ENCODE data around the gene KLF16.
A peak's percentile ranks its signal among the peaks of the same experiment; 100 is the strongest.

Gene KLF16

DNA sequence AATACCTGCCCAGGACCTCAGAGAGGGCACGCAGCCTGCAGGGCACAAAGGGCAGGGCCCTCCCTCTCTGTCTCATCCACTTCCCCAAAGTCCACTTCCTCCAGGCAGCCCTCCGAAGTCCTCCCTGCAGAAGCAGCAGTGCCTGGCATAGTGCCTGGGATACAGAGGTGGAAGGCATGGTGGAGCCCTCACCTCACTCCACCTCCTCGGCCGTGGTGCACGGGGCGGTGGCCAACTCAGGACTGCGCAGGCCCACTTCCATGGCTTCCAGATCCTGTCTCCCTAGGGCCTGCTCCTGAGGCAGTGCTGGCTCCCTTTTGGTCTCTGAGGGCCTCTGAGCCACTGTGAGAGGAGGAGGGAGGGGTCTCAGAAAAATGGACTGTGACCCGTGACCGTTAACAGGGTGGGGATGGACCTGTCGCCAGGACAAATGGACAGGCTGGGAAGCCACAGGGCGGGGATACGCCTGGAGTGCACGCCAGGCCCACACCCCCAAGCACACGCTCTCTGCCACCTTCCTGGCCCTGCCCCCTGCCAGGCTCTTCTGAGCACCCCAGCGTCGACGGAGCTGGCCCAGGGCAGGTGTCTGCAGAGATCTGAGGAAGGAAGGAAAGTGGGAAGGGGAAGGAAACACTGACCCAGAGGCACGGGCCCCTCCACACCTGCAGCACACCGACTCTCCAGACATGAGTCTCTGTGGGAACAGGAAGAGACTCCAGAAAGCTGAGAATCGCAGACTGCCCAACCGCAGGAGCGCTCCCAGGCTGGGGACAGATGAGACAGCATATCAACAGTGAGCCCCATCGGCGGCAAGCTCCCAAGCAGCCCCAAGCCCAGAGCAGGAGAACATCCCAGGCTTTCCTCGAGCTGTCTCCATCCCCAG is 23.5 kb downstream of the KLF16 start:
- no peak for DNase-seq

DNA sequence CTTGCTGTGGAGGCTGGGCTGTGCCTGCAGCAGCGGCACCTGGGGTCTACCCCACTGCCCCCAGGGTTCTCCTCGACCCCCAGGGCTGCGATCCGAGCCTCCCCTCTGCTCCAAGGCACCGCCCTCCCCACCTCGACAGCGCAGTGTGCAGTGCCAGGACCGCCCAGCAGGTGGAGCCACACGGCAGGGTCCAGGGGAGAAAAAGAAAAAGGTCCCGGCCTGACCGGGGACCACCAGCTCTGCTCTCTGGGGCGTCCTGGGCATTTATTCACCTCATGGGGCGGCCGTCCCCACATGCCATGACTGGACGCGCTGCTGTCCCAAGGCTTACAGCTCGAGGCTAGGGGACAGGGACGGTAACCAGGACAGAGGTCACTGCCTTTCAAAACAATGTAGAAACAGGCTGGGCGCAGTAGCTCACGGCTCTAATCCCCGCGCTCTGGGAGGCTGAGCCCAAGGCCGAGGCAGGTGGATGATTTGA is 25.7 kb downstream of the KLF16 start:
- DNase-seq: peak; percentile 10

DNA sequence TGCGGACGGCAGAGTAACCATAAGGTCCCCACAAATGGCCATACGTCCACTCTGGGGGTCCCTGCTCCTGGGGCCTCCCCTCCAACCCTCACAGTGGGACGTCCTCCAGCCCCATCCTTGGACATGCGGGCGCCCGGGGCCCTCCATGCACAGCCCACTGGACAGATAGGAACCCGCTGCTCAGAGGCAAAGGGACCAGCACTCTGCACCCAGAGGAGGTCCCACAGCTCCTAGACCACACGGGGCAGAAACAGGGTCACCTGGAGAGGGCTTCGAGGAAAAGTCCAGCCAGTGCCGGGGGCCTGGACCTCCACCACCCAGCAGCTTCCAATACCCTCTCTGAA is 26.2 kb downstream of the KLF16 start:
- DNase-seq: no peak

DNA sequence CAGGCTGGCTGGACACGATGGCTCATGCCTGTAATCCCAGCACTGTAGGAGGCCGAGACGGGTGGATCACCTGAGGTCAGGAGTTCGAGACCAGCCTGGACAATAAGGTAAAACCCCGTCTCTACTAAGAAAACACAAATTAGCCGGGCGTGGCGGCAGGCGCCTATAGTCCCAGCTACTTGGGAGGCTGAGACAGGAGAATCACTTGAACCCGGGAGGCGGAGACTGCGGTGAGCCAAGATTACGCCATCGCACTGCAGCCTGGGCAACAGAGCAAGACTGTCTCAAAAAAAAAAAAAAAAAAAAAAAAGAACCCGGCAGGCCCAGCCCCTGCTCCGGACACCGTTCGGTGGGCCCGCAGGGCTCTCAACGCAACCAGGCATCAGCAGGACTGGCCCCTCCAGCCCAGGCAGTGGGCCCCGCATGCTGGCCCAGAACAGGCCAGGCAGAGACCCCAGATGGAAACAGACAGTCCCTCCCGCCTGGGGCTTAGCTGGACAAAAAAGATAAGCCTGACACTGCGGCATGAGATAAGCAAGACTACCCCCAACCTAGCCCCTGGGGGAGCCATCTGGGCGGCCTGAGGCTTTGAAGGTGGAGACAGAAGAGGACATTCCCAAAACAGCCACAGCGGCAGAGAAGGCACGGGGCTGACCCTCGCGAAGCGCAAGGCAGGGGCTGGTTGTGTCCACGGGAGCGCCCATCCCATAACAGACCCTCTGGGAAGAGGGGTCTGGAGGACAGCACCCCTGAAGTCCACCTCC is 26.7 kb downstream of the KLF16 start:
- no peak for DNase-seq

DNA sequence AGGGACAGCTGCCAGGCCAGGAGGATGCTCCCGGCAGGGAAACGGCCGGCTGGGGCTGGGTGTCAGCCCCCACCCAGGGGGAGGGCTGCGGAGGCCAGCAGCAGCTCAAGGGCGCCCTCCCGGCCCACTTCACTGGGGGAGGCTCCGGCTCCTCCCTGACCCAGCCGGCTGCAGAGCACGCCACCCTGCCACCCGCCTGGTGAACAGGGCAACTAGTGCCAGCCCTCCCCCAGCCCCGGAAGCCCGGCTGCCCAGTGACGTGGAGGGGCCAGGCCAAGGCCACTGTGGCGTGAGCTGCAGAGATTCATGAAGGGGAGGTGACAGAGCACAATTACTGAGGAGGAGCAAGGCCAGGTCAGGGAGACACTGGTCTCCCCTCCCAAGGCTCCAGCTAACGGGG is 29.8 kb downstream of the KLF16 start:
- DNase-seq: no peak

DNA sequence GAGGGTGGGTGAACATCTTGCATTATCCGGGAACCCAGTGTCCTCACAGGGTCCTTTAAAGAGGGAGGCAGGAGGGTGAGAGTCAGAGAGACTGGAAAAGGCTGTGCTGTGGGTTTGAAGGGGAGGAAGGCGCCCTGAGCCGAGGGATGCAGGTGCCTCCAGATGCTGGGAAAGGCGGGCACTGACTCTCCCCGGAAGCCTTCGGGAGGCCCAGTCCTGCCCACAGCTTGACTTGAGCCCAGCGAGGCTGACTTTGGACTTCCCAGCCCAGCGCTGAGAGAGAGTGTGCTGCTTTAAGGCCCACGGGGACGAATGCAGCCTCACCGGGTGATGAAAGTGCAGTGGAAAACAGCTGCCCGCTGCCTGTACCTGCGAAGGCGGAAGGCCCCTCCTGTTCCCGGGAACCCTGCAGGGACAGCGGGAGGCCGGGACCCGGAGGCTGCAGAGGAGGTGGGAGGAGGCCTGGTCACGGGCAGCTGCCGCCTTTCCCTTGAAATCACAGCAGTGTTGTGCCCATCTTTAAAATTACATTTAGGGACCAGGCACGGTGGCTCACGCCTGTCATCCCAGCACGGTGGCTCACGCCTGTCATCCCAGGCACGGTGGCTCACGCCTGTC is 31.2 kb downstream of the KLF16 start:
- DNase-seq: no peak

DNA sequence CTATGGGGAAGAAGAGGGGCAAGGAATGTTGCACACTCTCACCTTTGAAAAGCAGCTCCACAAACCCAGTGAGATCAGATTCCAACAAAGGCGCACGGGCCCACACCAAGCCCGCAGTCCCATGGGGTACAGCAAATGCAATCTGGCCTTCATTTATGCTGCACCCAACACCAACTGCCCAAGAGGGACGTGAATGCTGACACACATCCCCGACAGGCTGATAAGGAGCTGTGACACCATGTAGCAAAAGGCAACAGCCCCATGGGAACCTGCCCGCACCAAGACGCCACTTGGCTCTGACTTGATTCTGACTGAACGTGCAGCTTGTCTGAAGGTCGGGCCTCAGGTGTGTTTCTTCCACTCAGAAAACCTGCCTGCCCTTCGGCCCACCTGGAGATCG is 32.4 kb downstream of the KLF16 start:
- DNase-seq: no peak

DNA sequence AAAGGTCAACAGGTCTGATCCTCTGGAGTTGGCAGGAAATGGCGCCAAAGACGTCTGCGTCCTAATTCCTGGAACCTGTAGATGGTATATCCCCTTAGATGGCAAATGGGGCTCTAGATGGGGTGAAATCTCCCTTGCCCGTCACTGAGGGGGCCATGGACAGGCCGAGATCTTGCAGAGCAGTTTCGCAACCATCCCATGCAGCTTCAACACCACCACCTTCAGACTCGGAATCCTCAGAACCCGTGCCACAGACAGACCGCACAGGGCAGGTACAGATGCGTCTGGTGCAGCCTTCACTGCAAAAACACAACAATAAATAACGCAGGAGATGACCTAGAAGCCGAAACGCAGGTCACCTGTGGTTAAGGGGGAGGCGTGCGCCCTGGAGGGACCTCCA is 32.8 kb downstream of the KLF16 start:
- no peak for DNase-seq

DNA sequence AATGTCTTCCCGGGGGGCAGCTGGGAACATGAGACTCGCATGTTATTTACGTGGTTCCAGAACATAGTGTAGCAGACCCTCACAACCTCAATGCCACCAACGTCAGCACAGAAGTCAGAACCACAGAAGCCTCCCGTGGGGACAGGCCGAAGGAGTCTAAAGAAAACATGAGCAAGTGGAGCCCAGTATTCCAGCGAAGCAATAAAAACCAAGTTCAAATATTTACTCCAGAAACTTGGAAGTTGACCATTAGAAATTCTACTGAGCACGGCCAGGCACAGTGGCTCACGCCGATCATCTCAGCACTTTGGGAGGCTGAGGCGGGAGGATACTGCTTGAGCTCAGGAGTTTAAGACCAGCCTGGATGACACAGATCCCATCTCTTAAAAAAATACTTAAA is 33.4 kb downstream of the KLF16 start:
- DNase-seq: no peak

DNA sequence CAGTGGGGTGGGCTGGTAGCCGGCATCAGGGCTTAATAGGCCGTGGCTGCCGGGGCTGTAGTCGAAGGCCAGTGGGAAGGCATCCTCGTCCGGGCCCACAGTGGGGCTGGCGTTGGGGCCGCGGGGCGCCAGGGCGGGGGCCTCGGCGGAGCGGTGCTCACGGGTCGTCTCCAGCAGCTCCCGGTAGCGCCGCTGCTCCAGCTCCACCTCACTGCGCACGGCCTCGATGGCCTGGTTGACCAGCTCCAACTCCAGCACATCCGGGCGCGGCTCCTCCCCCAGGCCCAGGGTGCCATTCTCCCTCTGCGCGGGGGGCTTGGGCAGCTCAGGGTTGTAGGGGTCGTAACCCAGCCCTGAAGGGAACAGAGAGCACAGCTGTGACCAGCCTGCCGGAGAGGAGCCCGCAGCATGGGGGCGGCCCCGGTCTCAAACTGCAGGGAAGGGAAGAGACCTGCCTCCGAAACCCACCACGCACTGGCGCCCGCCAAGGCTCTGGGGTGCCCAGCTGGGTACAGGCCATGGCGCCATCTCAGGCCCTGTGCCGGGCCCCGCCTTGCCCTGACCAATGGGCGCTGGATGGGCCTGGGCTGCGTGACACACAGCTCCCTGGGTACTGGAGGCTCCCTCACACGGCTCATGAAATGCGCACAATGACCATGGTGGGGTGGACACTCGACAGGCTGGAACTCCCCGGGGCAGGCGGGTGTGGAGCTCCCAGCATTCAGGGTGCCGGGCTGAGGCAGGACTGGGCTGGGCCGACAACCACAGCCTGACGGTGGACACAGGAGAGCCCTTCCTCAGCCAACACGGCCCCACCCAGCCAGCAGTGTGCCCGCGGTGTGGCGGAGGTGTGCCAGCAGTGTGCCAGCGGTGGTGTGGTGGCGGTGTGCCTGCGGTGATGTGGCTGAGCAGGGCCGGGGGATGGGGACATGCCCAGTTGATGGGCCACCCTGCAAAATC is 34.8 kb downstream of the KLF16 start:
- DNase-seq: no peak

DNA sequence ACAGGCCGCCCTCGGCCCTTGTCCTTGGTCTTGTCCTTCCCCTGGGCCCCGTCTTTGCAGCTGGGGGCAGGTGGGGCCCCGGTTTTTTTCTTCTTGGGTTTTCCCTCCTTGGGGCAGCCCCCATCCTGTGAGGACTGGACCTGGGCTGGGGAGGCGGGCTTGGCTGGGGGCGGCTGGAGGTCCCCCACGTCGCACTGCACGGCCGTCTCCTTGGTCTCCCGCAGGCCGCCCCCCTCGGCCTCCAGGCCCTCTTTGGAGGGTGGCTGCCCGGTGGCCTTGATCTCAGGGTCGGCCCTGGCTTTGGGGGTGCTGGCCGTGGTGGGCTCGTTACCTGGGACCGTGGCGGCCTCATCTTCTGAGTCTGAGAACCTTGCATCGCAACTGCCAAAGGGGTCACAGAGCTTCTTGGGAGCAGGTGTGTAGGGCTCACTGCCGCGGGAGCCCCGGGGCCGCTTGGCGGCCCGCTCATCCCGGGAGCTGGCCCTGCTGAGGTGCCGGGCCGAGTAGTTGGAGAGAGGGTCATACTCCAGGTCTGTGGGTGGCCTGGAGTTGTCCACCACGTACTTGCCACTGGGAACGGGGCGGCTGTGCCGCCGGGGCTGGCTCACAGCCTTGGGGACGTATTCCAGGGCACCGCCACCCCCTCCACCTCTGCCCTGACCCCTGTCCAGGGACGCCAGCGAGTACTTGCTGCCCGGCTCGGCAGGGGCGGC is 35.7 kb downstream of the KLF16 start:
- DNase-seq: no peak

DNA sequence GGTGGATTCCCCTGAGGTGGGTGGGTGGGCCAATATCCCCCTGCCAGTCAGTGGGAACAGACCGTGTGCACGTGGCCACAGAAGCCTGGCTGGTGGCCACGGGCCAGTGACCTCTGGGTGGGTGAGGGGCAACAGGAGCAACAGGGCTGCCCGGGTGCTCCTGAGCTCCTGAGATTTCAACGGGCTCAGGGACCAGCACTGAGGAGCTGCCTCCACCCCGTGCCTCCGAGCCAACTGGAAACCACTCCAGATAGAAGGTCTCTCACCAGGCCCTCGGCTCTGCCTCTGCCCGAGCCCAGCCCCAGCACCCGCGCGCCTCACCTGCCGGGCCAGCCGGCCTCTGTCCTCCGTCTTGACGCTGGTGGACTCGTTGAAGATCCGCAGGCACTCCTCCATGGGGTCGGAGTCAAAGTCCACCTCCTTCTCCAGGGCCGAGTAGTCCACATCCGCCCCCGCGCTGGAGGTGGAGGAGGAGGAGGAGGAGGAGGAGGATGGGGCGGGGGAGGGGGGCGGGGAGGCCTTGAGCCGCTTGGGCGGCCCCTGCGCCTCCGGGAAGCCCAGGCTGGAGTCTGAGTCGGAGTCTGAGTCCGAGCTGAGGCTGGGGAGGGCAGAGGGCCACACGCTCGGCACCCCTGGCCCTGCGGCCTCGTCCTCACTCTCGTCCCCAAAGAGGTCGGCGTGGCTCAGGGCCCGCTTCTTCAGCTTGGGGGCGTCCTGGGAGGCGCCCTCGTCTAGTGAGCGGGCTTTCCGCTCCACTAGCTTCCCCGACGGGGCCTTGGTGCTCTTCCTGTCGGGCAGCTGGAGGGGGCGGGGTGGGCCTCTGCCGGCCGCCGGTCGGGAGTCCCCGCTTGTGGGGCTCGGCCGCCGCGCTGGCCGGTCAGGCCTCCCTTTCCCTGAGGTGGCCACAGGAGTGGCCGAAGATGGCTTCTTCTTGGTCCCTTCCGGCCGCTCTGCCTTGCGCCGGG is 36.5 kb downstream of the KLF16 start:
- no peak for DNase-seq

DNA sequence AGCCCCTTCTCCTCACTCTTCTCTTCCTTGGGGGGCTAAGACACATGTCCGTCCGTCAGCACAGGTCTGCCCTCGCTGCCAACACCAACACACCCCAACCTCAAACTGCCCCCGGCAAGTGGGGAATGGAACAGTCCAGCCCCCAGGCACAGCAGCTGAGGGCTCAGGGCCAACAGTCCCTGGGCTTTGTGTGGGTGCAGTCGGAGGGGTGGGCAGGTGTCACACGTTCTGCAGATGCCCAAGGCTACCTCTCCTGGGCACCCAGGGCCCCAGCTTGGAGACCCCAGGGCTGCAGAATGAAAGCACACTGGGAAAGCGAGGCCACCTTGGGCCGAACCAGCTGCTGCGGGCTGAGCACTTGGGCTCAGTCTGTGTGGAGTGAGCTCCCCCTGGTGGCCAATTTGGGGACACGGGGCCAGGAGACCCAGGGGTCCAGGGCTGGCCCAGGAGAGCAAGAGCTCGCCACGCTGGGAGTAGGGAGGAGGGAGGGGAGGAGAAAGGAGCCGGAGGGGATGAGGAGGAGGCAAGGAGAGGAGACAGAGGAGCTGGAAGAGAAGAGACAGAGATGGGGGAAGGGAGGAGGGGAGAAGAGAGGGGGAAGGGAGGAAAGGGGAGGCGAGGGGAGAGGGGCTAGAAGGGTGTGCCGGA is 37.3 kb downstream of the KLF16 start:
- peak; percentile 60 for DNase-seq

DNA sequence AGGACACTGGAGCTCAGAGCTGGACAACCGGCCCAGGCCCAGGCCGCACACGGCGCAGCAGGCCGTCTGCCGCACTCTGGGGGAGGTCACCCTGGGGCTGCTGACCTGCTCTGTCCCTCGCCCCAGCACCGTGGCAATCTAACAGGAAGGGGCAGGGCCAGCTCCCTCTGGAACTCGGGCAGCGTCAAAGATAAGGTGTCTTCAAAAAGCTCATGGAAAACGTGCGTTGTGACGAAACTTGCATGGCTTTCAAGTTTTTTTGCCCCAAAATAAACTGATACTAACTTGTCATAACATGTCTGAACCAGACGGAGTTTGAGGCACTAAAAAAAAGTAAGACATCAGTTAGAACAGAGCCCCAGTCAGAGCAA is 39.1 kb downstream of the KLF16 start:
- DNase-seq: no peak

DNA sequence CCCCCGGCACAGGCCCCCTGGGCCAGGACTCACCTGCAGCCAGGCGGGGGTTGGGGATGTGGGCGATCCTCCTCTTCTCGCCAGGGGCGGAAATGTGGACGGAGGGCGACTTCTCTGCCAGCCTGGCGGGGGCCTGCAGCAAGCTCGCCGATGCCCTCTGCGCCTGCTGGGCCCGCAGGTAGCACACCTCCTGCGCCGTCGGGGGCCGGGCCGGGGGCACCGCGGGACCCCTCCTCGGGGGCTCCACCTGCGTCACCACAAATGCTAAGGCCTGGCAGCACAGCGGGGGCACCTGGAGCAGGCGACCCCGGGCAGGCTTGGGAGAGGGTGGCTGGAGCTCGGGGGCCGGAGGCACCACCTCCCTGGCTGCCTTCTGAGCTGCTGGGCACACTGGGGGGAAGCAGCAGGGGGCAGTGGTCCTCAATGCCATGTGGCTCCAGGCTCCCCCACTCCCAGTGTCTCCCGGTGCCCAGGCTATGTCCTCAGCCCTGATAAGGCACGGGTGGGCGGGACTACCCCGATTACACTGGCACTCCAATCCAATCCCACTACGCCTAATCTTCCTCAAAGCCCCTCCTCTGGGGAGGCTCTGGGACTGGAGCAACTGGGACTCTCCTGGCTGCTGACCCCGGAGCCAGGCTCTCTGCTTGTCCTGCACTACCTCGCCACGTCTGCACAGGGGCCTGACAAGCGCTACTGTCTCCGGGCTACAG is 39.7 kb downstream of the KLF16 start:
- DNase-seq: no peak

DNA sequence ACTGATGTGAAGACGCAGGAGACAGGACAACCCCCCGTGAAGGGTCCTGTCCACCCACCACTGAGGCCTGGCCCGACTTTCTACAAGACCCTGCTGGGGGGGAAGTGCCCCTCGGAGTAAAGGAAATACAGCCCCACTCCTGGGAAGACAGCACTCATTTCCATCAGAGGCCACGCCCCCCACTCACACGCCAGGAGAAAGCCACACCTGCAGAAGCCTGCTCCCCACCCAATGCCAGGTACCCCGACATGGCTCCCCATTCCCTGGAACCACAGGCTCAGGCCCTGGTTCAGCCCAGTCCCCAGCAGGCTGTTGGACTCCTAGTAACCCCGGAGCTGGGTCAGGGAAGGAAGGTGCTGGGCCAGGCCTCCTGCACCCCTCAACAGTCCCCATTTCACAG is 40.4 kb downstream of the KLF16 start:
- no peak for DNase-seq

DNA sequence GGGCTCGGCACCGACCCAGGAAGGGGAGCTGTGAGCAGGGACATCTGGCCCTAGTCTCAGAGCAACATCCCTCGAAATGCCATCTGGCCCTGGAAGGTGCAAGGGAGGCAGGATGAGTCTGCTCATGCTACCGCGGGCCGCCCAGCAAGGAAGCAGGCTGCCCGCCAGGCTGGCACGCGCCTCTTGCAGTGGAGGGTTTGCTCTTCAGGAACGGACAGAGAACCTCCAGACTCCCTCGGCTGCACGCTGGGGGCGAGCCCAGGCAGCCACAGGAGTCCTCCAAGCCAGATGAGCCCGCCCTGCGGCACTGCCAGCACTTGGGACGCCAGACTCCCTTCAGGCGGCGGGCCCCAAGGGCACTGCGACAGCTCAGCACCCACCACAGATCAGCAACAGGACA is 41.2 kb downstream of the KLF16 start:
- DNase-seq: no peak

DNA sequence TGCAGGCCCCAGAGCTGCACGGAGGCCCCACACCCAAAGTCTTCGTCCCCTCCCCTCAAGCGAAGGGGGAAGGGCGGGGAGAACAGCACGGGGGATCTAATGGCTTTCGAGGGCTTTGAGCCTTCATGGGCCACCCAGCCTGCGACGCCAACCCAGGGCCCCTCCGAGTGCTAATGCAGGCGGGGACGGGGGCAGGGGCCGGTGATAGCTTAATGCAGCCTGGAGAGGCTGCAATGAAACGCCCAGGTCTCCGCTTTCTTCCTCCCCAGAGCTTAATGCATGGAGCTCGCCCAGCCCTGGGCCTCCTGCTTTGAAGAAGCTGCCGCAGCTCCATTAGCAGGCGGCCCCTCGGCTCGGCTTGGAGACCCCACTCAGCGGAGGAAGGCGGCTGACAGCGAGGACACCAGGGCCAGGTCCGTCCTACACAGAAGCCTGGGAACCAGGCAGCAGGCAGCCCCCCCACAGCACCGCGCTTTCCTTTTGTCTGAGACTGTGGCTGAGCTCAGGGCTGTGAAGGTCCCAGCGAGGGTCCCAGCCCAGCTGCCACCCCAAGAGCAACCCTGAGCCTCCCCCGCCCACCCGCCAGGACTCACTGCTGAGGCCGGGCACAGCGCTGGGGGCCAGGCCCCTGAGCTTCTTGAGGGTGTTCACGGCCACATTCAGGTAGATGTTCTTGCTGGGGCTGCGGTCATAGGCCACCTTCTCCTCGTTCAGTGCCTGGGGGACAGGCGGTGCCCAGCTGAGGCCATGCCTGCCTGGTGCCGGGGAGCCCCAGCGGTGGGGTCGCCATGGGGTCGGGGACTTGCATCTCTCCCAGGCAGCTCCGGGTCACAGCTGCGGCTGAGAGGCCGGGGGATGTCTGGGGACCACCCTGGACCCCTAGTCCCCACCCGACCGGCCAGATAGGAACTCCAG is 43.8 kb downstream of the KLF16 start:
- DNase-seq: no peak

Measured in NCI-H1092 treated with DMSO at 0.1 percent for 48 hours (cell line).